HT1080 (cell line): ENCODE results near the gene NLN. TPM values are rescaled to one million over a fixed set of nuclear protein-coding genes. Genes with fewer than 3 reads are reported as not detected.
"Not testable (repeated sequence)": the region's sequence is repeated elsewhere in the genome, so short reads cannot be mapped to it uniquely, and the experiment has no call there.

Source experiments
- DNase-seq: peaks from one replicate; pipeline ENCODE4 v3.0.0-alpha.2; 2015; ENCODE audit warnings: low read depth
- total RNA-seq: library from RNA; depleted of rRNA; stranded (reverse); fragments of >200 nt; shearing (Covaris generic); gene quantifications from 2 replicates; pipeline ENCODE4 v1.2.3, GENCODE V29; 2014

NLN gene
- total RNA-seq, 1 experiment from 2014 or later = 33.2 TPM

GRCh38 chr5:65807494-65807893 lies 85.5 kb downstream of the NLN start:
- DNase-seq = not testable (repeated sequence)

DNA sequence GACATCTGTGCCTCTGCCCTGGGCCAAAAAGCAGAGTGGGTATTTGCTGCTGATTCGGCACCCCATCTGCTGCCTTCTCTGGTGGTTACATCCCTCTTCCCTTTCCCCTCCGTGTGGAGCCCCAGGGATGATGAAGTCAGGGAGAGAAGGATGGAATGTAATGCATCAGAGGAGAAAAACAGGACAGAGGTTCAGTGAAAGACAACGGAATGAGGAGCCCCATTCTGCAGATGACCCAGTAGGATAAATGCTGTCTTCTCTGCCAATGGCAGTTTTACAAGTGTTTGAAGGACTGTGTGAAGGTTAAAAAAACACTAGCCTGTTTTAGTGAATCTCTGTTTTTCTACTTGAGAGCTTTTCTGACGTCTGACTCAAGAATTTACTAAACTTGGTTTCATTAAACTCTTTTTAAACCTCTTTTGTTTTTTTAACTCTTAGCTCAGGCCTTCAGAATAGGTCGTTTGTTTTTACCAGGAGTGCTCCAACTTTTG lies 86.3 kb downstream of the NLN start:
- DNase-seq = no peak

DNA sequence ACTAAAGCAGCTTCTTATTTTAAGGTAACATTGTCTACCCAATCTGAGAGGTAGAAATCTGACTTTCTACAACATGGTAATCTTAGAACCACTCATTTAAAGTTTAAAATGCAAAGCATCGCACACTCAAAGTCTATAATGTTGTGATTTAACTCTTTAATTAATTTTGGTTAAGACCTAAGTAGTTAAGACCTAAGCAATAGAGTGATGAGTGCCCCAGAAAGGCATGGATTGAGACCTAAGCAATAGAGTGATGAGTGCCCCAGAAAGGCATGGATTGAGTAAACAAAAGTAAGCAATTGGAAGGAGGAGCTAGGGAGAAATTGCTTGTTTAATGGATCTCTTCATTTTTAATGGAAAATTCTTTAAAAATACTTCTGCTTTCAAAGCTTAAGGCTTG lies 86.8 kb downstream of the NLN start:
- DNase-seq = no peak

GRCh38 chr5:65809817-65810531 lies 88.0 kb downstream of the NLN start:
- DNase-seq = no peak

- peak; percentile 89 for DNase-seq
Measured at GRCh38 chr5:65811004-65811403, 89.0 kb downstream of the NLN start.

- DNase-seq = no peak
Measured at GRCh38 chr5:65811885-65812284, 89.9 kb downstream of the NLN start.

DNA sequence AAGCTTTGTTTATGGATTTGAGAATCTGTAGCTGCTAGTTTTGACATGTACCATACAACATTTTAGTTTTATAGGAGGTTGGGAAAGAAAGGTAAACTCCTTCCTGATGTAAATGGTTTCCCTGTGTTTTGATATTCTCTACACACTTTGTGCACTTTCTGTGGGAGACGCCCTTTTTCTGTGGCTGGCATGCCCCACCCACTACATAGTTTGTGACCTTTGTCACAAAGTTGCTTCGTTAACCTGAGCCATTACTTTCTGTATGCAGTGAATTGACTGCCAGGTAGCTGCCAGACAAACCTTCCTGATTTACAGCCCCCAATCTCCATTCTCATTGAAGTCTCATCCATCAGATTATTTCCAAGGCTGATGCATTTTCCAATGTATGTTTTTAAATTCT lies 90.6 kb downstream of the NLN start:
- DNase-seq = no peak

DNA sequence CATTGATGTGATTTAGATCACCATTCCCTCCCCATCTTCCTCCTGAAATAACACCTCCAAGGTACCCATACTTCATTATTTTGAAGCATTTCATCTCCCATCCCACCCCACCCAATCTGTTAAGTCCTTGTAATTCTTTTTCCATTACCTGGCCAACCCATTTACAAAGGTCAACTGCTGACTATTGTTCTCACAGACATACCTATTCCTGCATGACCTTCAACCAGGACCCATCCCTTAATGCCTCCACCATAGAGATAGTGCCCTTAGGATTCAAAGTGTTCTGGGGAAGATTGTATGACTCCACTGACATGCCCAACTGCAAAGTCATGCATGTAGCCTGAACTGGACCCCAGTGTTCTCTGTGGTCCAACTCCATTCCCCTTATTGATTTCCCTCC lies 91.2 kb downstream of the NLN start:
- no peak for DNase-seq

- DNase-seq = no peak
Measured at GRCh38 chr5:65815161-65815560, 93.2 kb downstream of the NLN start.

DNA sequence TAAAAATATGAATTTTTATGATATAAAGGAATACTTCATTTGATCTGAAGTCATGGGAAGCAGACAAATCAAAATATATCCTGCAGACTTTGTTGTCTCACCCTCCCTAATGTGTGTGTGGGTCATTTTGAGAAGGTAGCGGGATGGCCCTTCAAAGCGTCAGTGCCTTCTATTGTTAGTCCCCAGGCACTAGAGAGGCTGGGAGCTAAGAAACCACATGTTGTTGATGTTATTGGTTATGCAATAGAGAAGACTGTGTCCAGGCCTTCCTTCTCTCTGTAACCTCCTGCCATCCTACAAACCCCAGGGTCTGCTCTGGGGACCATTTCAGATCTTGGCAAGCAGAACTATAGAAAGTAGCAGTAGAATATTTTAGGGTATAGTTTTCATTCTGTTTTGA lies 94.7 kb downstream of the NLN start:
- no peak for DNase-seq

DNA sequence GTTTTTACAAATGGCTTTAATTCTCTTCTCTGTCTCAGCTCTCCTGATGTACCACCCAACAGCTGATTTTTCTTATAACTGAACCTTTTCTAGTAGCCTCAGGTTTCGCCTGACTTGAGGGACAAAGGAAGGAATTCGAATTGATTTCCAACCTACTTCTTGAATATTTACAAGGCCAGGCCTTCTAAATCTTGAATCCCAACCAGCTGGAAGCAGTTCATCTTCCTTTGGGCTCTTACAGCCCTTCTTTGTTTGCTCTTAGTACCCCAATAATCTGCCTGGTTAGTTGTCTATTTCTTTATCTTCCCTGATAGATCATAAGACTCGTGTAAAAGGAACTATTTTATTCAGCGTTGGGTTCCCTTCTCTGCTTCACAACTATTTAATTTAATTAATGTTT lies 95.9 kb downstream of the NLN start:
- DNase-seq = no peak

DNA sequence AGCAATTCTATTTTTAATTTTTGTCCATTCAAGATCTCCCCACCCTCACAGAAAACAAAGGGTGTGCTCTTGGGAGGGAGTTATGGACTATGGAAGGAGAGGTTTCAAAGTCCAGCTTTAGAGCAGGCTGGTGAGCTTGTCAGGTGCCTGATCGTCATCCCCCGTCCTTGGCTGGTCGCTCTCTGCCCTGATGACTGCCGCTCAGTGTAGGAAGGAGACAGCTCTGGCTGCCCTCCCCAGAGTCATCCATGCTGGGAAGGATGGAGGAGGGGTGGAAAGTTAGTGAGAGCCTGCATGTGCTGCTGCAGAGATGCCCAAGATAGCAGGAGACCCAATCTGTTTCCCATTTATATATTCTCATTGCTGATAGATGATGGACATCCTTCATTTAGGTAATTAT lies 96.6 kb downstream of the NLN start:
- no peak for DNase-seq

DNA sequence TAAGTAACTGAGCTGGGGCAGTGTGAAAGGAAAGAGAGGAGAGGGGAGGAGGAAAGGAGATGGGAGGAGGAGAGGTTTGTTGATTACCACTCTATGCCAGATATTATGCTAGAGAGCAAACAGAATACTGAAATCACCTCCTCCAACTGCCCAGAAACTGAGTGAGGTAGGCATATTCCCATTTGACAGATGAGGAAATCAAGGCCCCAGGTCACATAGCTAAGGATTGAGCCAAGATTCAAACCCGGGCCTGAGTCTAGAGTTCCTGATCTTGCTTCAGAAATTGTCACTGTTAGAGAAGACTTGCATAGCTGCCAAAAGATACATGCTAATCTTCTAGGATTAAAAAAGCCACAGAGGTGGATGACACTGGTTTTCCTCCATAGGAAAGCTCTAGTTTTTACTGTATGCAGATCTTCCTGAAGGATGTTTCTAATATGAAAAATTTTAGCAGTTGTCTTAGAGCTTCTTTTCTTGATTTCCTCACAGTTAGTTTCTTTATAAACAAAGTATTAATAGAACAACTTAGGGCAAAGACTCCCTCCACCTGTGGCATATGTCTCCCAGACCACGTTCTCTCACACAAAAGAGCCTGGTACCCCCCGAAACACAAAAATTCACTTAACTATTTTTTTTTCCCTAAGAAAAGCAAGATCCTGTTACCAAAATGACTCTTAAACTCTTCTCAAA lies 97.4 kb downstream of the NLN start:
- no peak for DNase-seq

GRCh38 chr5:65819905-65820240 lies 97.9 kb downstream of the NLN start:
- DNase-seq = no peak

DNA sequence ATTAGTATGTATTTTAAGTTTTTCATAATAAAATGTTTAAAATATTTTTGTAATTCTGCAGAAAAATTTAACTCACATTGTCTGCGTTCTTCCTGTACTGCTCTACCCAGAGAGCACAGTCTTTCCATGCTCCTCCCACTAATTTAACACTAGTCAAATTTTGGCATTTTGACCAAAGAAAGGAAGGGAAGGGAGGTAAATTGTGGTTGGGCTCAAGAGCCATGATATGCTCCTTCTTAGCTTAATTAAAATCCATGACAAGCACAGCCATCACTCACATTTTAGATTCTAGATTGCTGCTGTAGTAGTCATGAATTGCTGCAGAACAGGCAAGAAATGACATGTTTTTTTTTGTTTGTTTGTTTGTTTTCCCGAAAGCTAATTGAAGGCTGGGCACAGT lies 98.4 kb downstream of the NLN start:
- no peak for DNase-seq

- DNase-seq = no peak
Measured at GRCh38 chr5:65821966-65822365, 100.0 kb downstream of the NLN start.

DNA sequence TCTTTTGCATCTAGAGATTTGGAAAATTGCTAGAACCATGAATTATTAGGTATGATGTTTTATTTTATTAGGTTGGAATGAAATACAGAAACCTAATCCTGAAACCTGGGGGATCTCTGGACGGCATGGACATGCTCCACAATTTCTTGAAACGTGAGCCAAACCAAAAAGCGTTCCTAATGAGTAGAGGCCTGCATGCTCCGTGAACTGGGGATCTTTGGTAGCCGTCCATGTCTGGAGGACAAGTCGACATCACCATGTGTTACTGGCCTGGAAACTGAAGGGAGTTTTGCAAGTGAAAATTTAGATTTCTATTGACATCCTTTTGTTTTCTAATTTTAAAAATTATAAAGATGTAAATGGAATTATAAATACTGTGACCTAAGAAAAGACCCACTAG lies 100.7 kb downstream of the NLN start:
- no peak for DNase-seq

DNA sequence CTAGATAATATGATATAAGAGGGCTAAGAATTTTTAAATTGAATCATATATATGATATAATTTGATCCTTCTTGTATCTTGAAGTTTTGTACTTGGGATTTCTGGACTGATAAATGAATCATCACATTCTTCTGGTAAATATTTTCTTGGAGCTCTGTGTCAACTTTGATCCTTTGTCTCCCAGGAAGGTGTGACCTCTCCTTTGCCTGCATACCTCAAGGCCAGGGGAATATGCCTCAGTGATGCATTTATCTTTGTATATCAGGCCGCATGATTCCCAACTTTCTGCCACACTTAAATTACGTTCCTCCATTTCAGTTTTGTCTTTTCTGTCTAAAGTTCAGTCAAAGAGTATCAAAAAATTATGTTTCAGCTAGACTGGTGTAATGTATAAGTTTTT lies 101.2 kb downstream of the NLN start:
- no peak for DNase-seq

- DNase-seq = no peak
Measured at GRCh38 chr5:65823845-65824445, 101.9 kb downstream of the NLN start.

DNA sequence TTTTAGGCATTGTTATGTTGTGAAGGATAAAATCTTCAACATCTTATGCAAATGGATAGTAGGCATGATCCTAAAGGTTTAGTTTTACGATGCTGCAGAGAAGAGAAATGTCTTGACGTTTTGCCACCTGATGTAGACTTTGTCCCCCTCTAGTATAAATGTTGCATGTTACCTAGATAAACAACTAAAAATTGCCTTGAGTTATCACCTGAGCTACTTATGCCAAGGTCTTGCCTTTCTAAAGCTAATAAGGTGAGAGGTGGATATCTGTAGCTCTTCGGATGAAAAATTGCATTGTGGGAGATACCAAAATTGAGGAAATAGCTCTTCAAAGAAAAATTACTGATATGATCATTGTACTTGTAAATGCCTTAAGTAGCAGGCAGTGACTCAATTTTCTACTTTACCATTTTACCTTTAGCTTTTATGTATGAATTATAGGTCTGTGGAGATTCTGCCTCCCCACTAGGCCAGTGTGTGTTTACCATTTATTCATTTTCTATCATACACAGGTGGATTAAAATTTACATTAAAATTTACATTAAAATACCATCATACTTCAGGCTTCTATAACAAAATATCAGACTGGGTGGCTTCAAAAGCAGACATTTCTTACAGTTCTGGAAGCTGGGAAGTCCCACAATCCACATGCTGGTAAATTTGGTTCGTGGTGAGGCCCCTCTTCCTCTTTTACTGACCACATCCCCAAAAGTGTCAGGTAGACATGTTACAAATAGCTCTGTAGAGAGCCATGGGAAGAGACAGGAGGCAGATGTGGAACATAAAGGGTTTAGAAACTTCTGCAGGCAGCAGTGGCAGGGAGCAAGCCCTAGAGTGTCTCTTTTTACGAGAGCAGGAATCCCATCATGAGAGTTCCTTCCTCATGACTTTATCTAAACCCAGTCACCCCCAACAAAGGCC lies 103.7 kb downstream of the NLN start:
- DNase-seq = no peak

DNA sequence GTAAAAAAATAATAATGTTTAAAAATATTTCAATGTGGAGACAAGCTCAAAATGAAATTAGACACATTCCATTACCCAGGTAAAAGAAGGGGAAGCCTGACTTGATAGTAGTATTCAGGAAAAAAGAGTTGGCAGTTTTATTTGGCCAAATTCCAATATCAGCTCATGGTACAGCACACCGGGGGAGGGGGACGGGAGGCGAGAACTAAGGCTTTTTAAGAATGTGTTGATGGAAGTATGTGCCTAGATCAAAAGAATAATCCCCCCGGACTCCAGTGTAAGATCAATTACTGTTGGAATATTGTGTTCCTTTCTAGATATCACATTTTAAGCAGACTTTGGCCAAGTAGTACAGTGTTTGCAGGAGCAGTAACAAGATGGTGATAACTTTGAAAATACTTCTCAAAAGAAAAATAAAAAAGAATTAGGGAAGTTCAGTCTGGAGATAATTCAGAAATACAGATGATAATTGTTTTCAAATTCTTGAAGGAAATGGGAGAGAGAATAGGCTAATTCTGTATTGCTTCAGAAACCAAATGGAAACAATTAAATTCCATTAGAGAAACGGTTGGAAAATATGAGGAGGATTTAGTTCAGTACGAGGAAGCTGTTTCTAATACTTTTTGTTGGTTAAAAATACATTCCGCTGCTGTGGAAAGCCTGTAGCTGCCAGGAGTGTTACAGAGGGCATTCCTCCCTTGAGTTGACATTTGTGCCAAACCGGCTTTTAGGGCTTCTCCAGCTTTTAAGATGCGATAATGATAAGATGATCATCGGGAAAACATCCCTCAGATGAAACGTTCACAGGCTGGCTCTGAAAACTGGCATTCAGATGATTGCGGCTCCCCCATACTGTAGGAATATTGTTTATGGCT lies 106.3 kb downstream of the NLN start:
- DNase-seq = no peak
